H9 (cell line): ENCODE results near the gene MBD3L3. TPM values are rescaled to one million over a fixed set of nuclear protein-coding genes. Genes with fewer than 3 reads are reported as not detected.

Source experiments
- DNase-seq: peaks from one replicate; pipeline ENCODE4 v3.0.0-alpha.2; 2017
- H2AFZ ChIP-seq: one replicate; pipeline ENCODE4 v1.6.1; 2013; ENCODE audit warnings: mild to moderate bottlenecking, low read length, control low read depth, moderate library complexity
- H2AK5ac ChIP-seq: 2 replicates; pipeline ENCODE4 v1.6.1; 2013; ENCODE audit warnings: low read length, control low read depth, mixed read lengths; ENCODE audit not compliant: insufficient read length
- H2BK120ac ChIP-seq: one replicate; pipeline ENCODE4 v1.6.1; 2013; ENCODE audit warnings: low read depth, mild to moderate bottlenecking, low read length, control low read depth, inconsistent platforms; ENCODE audit not compliant: poor library complexity, severe bottlenecking
- H2BK12ac ChIP-seq: 2 replicates; pipeline ENCODE4 v1.6.1; 2013; ENCODE audit warnings: low read length, control low read depth, mixed read lengths, low read depth; ENCODE audit not compliant: insufficient read length
- H2BK15ac ChIP-seq: 2 replicates; pipeline ENCODE4 v1.6.1; 2013; ENCODE audit warnings: low read depth, low read length, control low read depth
- H2BK20ac ChIP-seq: one replicate; pipeline ENCODE4 v1.6.1; 2013; ENCODE audit warnings: low read depth, mild to moderate bottlenecking, low read length, control low read depth, inconsistent platforms; ENCODE audit not compliant: poor library complexity, severe bottlenecking
- H2BK5ac ChIP-seq: 2 replicates; pipeline ENCODE4 v1.6.1; 2013; ENCODE audit warnings: low read length, control low read depth, mixed read lengths; ENCODE audit not compliant: insufficient read length
- H3K14ac ChIP-seq: 2 replicates; pipeline ENCODE4 v1.6.1; 2013; ENCODE audit warnings: low read length, control low read depth; ENCODE audit not compliant: insufficient read depth
- H3K18ac ChIP-seq: 2 replicates; pipeline ENCODE4 v1.6.1; 2013; ENCODE audit warnings: low read depth, mild to moderate bottlenecking, mixed read lengths, low read length, control low read depth; ENCODE audit not compliant: insufficient read length
- H3K23ac ChIP-seq: 2 replicates; pipeline ENCODE4 v1.6.1; 2013; ENCODE audit warnings: low read length, control low read depth, mixed read lengths, low read depth; ENCODE audit not compliant: insufficient read length
- H3K23me2 ChIP-seq: 2 replicates; pipeline ENCODE4 v1.6.1; 2013; ENCODE audit warnings: low read depth, mild to moderate bottlenecking, mixed read lengths, low read length, control low read depth; ENCODE audit not compliant: insufficient read length, poor library complexity, severe bottlenecking
- H3K27ac ChIP-seq: 2 replicates; pipeline ENCODE4 v1.5.1; 2013; ENCODE audit warnings: low read length, control low read depth, mixed read lengths, low read depth; ENCODE audit not compliant: insufficient read length
- H3K27me3 ChIP-seq: 2 replicates; pipeline ENCODE4 v1.6.1; 2013; ENCODE audit warnings: low read length, control low read depth, inconsistent platforms; ENCODE audit not compliant: insufficient read depth
- H3K4ac ChIP-seq: 2 replicates; pipeline ENCODE4 v1.6.1; 2013; ENCODE audit warnings: low read depth, mild to moderate bottlenecking, control low read depth, inconsistent platforms, low read length, moderate library complexity
- H3K4me1 ChIP-seq: 2 replicates; pipeline ENCODE4 v1.6.1; 2013; ENCODE audit warnings: low read length, control low read depth, inconsistent platforms; ENCODE audit not compliant: insufficient read depth
- H3K4me2 ChIP-seq: 2 replicates; pipeline ENCODE4 v1.6.1; 2013; ENCODE audit warnings: low read length, control low read depth, mixed read lengths; ENCODE audit not compliant: insufficient read length, insufficient read depth
- H3K56ac ChIP-seq: 2 replicates; pipeline ENCODE4 v1.6.1; 2013; ENCODE audit warnings: low read depth, mild to moderate bottlenecking, mixed read lengths, low read length, control low read depth; ENCODE audit not compliant: insufficient read length
- H3K79me1 ChIP-seq: 2 replicates; pipeline ENCODE4 v1.6.1; 2013; ENCODE audit warnings: low read depth, mild to moderate bottlenecking, moderate library complexity, low read length, control low read depth, inconsistent platforms; ENCODE audit not compliant: insufficient read depth, poor library complexity, severe bottlenecking
- H3K79me2 ChIP-seq: 2 replicates; pipeline ENCODE4 v1.6.1; 2013; ENCODE audit warnings: low read length, control low read depth, inconsistent platforms; ENCODE audit not compliant: insufficient read depth
- H3K9ac ChIP-seq: 2 replicates; pipeline ENCODE4 v1.6.1; 2013; ENCODE audit warnings: low read length, control low read depth, mixed read lengths; ENCODE audit not compliant: insufficient read length; ENCODE audit errors: extremely low read depth
- H3K9me3 ChIP-seq: one replicate; pipeline ENCODE4 v1.6.1; 2013; ENCODE audit warnings: low read depth, low read length, inconsistent platforms; ENCODE audit not compliant: control insufficient read depth
- H3T11ph ChIP-seq: one replicate; pipeline ENCODE4 v1.6.1; 2013; ENCODE audit warnings: mild to moderate bottlenecking, low read length, control low read depth, inconsistent platforms
- H4K20me1 ChIP-seq: one replicate; pipeline ENCODE4 v1.6.1; 2013; ENCODE audit not compliant: control insufficient read depth, insufficient read length, insufficient read depth
- H4K5ac ChIP-seq: 2 replicates; pipeline ENCODE4 v1.6.1; 2013; ENCODE audit warnings: low read depth, mild to moderate bottlenecking, mixed read lengths, low read length, control low read depth; ENCODE audit not compliant: insufficient read length
- H4K8ac ChIP-seq: replicated peaks from 2 replicates; pipeline ENCODE4 v1.6.1; 2013; ENCODE audit warnings: low read length, control low read depth, mixed read lengths, low read depth; ENCODE audit not compliant: insufficient read length
- H4K91ac ChIP-seq: 2 replicates; pipeline ENCODE4 v1.6.1; 2013; ENCODE audit warnings: low read depth, mild to moderate bottlenecking, moderate library complexity, mixed read lengths, low read length, control low read depth; ENCODE audit not compliant: insufficient read length
- H3K27ac Mint-ChIP-seq, 3 experiments: 2 replicates in 2 of 3; 3 replicates in 1 of 3; pipeline ENCODE4 v1.8.0; 2020 to 2021; ENCODE audit warnings: mixed read lengths in 3 of 3, mild to moderate bottlenecking in 1 of 3, moderate library complexity in 1 of 3
- H3K27me3 Mint-ChIP-seq: 2 replicates; pipeline ENCODE4 v1.8.0; 2021; ENCODE audit warnings: low read depth, mild to moderate bottlenecking, moderate library complexity, mixed read lengths
- H3K36me3 Mint-ChIP-seq, 3 experiments: 2 replicates in 2 of 3; 3 replicates in 1 of 3; pipeline ENCODE4 v1.8.0; 2020 to 2021; ENCODE audit warnings: low read depth in 3 of 3, mixed read lengths in 3 of 3; ENCODE audit not compliant: insufficient read depth in 1 of 3
- H3K4me1 Mint-ChIP-seq, 2 experiments: 2 replicates each; pipeline ENCODE4 v1.8.0; 2020; ENCODE audit warnings: mixed read lengths in 2 of 2
- H3K4me3 Mint-ChIP-seq, 2 experiments: 2 replicates in 1 of 2; 3 replicates in 1 of 2; pipeline ENCODE4 v1.8.0; 2020 to 2021; ENCODE audit warnings: mild to moderate bottlenecking in 2 of 2, mixed read lengths in 2 of 2, moderate library complexity in 1 of 2
- H3K9me3 Mint-ChIP-seq, 2 experiments: 2 replicates in 1 of 2; 3 replicates in 1 of 2; pipeline ENCODE4 v1.8.0; 2020; ENCODE audit warnings: mild to moderate bottlenecking in 2 of 2, mixed read lengths in 2 of 2, moderate library complexity in 1 of 2
- CTCF ChIP-seq: fragments of 200-600 bp; sonication (generic); conservative IDR thresholded peaks from 3 replicates; pipeline ENCODE4 v1.8.0; 2021; ENCODE audit warnings: antibody characterized with exemption, mild to moderate bottlenecking
- WGBS: extraction: QIAGEN DNeasy Blood & Tissue Kit; methylation state at CpG from one replicate; pipeline ENCODE4 v1.1.7; 2013; ENCODE audit warnings: missing lambda C conversion rate, low lambda C conversion rate, mixed read lengths; ENCODE audit not compliant: insufficient read length; ENCODE audit errors: extremely low coverage; 5-methylcytosine and 5-hydroxymethylcytosine counted together
- total RNA-seq: library from RNA; stranded (reverse); gene quantifications from 2 replicates; pipeline ENCODE4 v1.2.1, GENCODE V29; 2021

MBD3L3 gene
- total RNA-seq, 1 experiment from 2014 or later = not detected

DNA sequence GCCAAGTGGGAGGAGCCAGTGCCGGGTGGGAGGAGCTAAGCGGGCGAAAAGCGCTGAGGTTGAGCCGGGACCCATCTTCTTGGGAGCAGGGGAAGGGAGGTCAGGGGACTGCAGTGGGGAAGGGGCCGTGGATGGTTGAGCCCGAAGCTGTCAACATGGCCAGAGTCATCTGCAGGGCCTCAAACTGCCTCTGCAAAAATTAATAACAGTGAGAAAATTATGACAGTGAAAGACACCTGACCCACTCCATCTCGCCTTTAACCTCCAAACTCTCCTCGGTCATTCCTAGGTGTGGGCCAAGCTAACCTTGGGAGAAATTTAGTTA is 41.1 kb upstream of the MBD3L3 start:
- H2AK5ac ChIP-seq = no peak overlapping the region
- no peak overlapping the region for H2BK12ac ChIP-seq
- H3K9ac ChIP-seq = no peak overlapping the region
- H2BK120ac ChIP-seq = no peak overlapping the region
- no peak overlapping the region for H3K14ac ChIP-seq
- no peak overlapping the region for H3T11ph ChIP-seq
- Mint-ChIP-seq H3K36me3 (peaks cover 26 to 29% (median 28%) of the 10 kb centered on the region in 3 experiments), H3K4me3 (peak overlapping the region; percentile 84 to 86), H3K27ac (peak overlapping the region in 2 of 3 experiments; percentile 93 to 98; a peak in 4 of 7 replicates), H3K27me3 (peaks cover 6% of the 10 kb centered on the region), H3K9me3 (peaks cover 35% of the 10 kb centered on the region in 2 experiments), H3K4me1 (peaks cover 10 to 11% of the 10 kb centered on the region in 2 experiments)
- H2BK20ac ChIP-seq = no peak overlapping the region
- no peak overlapping the region for H2AFZ ChIP-seq
- H3K27ac ChIP-seq = no peak overlapping the region
- H3K79me1 ChIP-seq = no peaks in the 10 kb centered on the region
- TF ChIP-seq CTCF = no peak
- H4K5ac ChIP-seq = no peak overlapping the region
- H3K4ac ChIP-seq = no peak overlapping the region
- no peak overlapping the region for H4K8ac ChIP-seq
- no peaks in the 10 kb centered on the region for H3K27me3 ChIP-seq
- H3K9me3 ChIP-seq = peaks cover 5% of the 10 kb centered on the region
- no peak overlapping the region for H3K56ac ChIP-seq
- no peaks in the 10 kb centered on the region for H3K23me2 ChIP-seq
- no peak overlapping the region for H3K18ac ChIP-seq
- WGBS = no CpG with 5 or more reads among the region's 9 CpGs
- no peak for DNase-seq
- no peak overlapping the region for H2BK15ac ChIP-seq
- H2BK5ac ChIP-seq = no peak overlapping the region
- H3K4me1 ChIP-seq = no peaks in the 10 kb centered on the region
- H3K4me2 ChIP-seq = peak overlapping the region; percentile 54
- no peaks in the 10 kb centered on the region for H3K79me2 ChIP-seq
- H4K20me1 ChIP-seq = no peaks in the 10 kb centered on the region
- H3K23ac ChIP-seq = no peak overlapping the region
- no peak overlapping the region for H4K91ac ChIP-seq
